Kidney glomerular epithelial cell (primary cell): Measurements from ENCODE around the gene ZNF519.

ENCODE experiments used
- DNase-seq: peaks from one replicate; lab custom pipeline; 2025; lab: John Stamatoyannopoulos, UW

Gene ZNF519

DNA sequence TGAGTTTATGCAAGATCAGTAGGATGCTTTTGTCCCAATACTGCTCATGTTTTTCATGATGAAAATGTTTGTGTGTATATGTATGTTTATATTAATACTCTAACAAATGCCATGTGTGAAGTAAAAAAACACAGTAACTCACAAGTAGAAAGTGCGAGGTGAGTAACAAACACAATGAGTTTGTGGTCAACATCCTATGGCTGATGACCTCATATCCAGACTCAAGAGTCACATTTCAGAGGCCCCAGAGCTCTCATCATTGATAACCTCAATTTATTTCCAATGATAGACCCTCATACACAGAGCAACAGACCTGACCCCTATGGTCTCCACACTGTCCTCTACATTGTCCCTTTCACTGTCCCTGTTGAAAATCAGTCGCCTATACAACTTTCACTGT, 34.5 kb downstream of the ZNF519 start:
- DNase-seq: no peak

DNA sequence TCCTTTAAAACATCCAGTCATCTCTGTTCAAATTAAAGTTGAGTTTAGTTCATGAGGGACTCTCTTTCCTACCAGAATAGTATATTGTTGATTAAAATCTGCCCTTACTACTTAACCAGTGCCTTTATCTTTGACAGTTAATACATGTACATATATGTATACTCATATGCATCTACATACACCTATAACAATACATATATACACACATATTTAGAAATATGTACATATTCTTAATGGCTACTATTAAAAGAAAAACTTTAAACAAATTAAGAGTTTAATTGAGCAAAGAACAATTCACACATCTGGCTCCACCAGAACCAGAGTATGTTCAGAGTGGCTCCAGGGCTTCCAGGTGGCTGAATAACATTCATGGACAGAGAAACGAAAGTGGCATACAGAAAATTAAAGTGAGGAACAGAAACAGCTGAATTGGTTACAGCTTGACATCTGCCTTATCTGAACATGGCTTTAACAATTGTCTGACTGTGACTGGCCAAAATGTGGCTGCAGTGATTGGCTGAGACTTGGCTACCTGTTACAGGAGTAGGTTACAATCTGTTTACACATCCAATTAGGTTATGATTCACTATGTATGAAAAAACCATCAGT, 38.8 kb downstream of the ZNF519 start:
- no peak for DNase-seq

DNA sequence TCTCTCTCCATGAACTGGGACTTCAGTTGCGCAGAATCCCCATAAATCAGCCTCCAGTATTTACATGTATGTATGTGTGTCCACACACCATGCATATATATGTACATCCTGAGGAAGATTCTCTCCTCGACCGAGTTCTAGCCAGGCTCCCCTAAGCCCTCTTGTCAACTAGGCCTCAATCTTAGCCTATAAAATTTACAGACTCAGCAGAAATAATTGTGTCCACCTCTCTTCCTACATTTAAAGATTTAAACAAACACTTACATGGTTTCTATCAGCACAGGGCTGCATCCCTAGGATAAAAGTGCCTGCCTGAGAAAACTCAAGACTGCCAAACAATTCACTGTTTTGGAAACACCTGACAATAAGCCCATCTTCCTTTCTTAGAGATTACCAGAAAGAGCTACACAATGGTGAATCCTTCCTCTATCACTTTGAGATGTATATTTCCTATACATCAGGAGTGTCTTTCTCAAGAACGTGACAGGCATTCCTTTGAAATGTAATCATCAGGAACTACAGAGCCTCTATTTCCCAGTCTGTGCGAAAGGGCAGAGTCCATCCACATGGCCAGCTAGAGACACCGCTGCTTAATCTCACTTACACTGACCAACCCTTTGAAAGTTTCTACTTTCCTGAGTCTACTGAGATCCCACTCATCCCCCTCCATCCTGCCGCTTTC, 39.5 kb downstream of the ZNF519 start:
- no peak for DNase-seq

DNA sequence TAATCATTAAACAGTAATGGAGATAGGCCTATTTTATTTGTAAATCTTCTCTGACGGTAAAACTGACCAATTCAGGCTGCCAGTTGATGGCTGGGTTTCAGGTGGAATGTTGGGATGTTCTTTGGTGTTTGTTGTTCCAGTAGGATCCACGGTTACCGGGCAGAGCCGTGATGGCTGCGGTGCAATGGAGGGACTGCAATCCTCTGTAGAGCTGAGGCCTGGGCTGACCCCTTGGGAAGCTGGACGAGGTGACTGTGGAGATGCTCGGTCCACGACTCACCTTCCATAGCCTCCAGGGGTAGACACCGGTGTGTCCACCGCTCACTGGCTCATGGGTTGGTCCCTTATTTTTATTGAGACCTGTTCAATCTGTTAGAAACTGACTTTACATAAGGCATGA, 42.5 kb downstream of the ZNF519 start:
- DNase-seq: no peak

DNA sequence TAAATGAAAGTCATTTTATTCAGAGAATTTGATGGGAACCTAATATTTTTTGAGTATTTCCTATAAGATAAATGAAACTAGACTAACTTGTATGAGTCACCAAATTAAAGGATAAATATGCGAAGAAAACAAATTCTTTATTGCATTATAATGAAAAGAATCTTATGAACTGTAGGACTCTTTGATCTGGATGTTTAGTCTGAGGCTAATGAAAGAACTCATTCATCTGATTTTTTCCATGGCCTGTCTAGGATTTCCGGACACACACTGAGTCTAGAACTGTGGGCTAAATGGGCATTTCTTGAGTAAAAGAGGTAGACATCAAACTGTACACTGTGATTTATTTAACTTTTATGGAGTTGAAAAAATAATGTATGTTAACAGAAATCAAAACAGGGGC, 43.0 kb downstream of the ZNF519 start:
- no peak for DNase-seq

DNA sequence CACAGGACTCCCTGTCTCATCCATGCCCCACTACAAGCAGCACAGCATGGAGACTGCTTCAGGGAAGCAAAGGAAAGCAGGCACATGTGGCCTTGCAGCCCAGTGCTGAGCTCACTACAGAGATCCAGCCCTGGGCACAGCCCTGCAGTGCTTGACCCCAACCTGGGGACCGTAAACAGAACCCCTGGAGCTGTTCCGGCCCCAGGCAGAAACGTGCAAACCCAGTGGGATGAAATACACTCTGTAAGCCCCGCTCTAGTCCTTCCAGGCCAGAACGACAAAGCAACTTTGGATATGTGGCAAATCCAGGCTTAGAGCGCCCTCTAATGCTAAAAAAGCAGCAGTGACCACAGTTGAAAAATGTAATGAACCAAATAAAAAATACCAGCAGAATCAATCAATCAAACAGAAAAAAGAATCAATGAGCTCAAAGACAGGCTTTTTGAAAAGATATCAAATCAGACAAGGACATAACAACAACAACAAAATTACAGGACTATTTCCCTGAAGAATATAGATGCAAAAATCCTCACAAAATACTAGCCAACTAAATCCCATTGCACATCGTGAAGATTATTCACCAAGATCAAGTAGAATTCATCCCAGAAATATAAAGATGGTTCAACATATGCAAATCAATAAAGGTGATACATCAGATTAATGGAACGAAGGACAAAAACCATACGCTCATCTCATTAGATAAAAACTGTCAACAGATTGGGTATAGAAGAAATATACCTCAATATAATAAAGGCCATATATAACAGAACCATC, 45.6 kb downstream of the ZNF519 start:
- DNase-seq: peak; percentile 27

DNA sequence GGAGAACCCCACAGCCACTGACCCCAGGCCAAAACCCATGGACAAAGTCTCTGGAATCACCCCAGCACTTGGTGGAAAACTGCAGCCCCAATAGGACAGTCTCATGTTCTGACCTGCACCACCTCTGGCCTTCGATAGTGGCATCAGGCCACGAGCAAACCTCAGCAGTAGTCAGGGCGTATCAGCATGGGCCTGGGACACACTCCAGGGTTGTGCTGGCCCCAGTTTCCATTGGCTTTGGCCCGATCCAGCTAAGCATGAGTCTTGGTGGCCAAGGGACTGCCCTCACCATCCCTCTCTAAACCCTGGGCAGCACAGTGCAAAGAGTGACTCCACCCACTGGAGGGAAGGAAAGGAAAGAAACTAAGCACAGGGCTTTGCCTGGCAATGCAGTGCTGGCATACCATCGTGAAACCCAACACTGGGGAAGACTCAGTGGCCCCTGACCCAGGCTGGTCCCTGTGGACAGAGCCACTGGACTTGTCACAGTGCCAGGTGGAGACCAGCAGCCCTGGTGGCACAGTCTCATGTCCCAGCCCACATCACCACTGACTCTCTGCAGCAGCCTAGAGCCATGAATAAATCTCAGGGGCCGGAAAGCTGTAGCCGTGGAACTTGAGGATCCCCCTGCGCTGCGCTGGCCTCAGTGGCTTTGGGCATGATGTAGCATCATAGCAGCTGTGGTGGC, 46.3 kb downstream of the ZNF519 start:
- DNase-seq: no peak

DNA sequence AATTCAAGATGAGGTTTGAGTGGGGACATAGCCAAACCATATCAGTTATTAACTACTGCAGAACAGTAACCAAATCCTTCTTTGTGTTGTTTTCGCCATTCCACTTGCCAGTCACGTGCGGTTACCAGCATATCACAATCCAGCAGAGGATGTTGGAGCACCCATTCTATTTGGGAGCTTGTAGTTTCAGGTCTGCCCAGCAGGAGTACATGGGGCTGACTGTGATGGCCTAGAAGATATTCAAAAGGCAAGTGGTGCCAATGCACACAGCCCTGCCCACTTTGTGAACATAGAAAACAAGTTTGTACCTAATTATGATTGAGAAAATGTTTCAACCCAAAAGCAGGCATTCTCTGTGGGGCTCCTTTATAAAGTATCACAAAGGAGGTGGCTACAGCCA, 57.0 kb downstream of the ZNF519 start:
- DNase-seq: no peak

DNA sequence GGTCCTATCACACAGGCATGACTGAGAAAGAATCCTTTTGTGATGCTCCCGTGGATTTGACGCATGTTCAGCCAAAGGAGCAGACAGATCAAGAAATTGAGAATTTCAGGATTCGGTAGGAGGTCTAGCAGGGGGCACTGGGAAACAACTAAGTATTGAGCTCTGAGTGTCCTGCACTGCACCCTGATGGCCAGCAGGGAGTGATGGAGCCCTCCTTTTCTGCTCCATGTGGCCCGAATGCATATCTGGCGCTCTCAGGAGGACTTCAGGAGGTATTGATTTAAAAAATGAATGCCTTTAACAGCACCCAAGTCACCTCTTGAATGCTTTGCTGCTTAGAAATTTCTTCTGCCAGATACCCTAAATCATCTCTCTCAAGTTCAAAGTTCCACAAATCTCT, 58.0 kb downstream of the ZNF519 start:
- DNase-seq: no peak

DNA sequence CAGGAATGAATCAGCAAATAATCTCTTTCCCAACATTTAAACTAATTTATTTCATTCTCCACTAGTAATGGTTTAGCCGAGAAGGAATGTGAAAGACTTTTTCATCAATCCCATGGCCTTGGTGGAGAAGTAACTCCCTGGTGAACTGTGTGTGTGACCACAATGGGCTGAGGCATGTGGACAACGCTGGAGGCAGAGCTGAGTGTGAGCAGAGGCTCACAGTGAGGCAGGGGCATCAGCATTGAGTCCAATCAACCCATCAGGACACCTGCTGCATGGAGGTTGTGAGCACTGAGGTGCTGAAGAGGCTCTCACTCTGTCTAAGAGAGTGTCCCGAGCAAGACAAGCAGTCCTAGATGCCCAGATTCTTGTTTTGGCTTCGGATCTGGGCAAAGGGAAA, 78.6 kb downstream of the ZNF519 start:
- DNase-seq: no peak
